ENCODE measurements around the gene LRRIQ1. TPM values are rescaled to one million over a fixed set of nuclear protein-coding genes. Genes with fewer than 3 reads are reported as not detected.

Gene LRRIQ1
- total and polyA plus RNA-seq, 2 donors (not counting 1 experiment from before 2014, with no cell fraction given): not detected

DNA sequence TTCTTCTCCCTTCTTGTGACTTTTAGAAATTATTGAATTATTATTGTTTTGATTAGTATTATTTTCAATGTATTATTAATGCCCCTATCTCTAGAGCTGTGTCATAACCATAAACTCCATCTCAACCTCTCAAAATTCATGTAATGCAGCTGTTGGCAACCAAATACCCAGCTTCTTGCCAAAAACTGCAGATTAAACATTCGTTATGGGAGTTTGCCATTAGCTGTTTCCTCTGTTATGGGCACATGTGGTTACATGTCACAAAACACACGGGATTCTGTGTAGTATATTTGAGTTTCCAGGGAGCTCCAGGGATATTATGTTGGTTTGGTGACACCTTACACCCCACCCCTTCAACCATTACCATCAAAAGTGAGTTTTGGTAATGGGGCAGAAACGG lies 241.0 kb downstream of the LRRIQ1 start:
- ATAC-seq (ENCODE audit: low read depth): no peak
- no peak for DNase-seq
- Histone ChIP-seq H3K79me2 (ENCODE audit: control insufficient read depth, insufficient read depth, low read length) (no peaks in the 10 kb centered on the region), H3K4me2 (replicated peaks; ENCODE audit: low read depth, low read length, poor library complexity, severe bottlenecking) (no peak overlapping the region), H3K9me3 (ENCODE audit: control extremely low read depth in 1 of 3, control insufficient read depth in 2 of 3, insufficient read depth in 1 of 3, low read length in 2 of 3) (peaks cover 0 to 27% (median 0%) of the 10 kb centered on the region in 3 donors), H2AFZ (ENCODE audit: insufficient read depth, low read depth, low read length, poor library complexity, severe bottlenecking) (no peak overlapping the region), H3K4me1 (ENCODE audit: control insufficient read depth in 2 of 2, insufficient read depth in 2 of 2, low read length in 2 of 2) (peaks cover 8 to 11% of the 10 kb centered on the region in 2 donors), H3K9ac (ENCODE audit: low read length) (no peak overlapping the region), H4K20me1 (ENCODE audit: control insufficient read depth, insufficient read depth, low read length, poor library complexity, severe bottlenecking) (no peaks in the 10 kb centered on the region), H3K27me3 (replicated peaks in 1 of 4; ENCODE audit: control extremely low read depth in 1 of 4, control insufficient read depth in 3 of 4, insufficient read depth in 4 of 4, low read length in 3 of 4) (peaks cover 0 to 57% (median 45%) of the 10 kb centered on the region in 4 experiments), H3K27ac (ENCODE audit: low read length in 2 of 2) (no peak overlapping the region), H3K4me3 (ENCODE audit: control extremely low read depth in 1 of 5, extremely low read depth in 1 of 5, insufficient read depth in 1 of 5, low read depth in 2 of 5, low read length in 4 of 5) (no peak overlapping the region), H3K36me3 (replicated peaks in 1 of 2; ENCODE audit: control extremely low read depth in 1 of 2, control insufficient read depth in 1 of 2, extremely low read depth in 1 of 2, insufficient read depth in 2 of 2, low read length in 1 of 2) (no peaks in the 10 kb centered on the region)
- WGBS (ENCODE audit: insufficient coverage): no CpG with 5 or more reads among the region's 3 CpGs
- no peaks in the 10 kb centered on the region for H3K9me3 Mint-ChIP-seq (ENCODE audit: insufficient read depth)
- intact Hi-C loops (cut with micrococcal nuclease): no loop called here
- peaks cover 77% of the 10 kb centered on the region for H3K27me3 Mint-ChIP-seq
- ChIA-PET CTCF (no interaction called here), POLR2A (no interaction called here)
- H3K27ac Mint-ChIP-seq: no peak overlapping the region
- no peak overlapping the region for H3K4me3 Mint-ChIP-seq
- peaks cover 10% of the 10 kb centered on the region for H3K4me1 Mint-ChIP-seq
- no peak for TF ChIP-seq EZH2 (IDR thresholded peaks at IDR 0.05; ENCODE audit: borderline replicate concordance, insufficient read depth, low read depth, low read length, poor library complexity, severe bottlenecking)
- TF ChIP-seq, protein P1, sequence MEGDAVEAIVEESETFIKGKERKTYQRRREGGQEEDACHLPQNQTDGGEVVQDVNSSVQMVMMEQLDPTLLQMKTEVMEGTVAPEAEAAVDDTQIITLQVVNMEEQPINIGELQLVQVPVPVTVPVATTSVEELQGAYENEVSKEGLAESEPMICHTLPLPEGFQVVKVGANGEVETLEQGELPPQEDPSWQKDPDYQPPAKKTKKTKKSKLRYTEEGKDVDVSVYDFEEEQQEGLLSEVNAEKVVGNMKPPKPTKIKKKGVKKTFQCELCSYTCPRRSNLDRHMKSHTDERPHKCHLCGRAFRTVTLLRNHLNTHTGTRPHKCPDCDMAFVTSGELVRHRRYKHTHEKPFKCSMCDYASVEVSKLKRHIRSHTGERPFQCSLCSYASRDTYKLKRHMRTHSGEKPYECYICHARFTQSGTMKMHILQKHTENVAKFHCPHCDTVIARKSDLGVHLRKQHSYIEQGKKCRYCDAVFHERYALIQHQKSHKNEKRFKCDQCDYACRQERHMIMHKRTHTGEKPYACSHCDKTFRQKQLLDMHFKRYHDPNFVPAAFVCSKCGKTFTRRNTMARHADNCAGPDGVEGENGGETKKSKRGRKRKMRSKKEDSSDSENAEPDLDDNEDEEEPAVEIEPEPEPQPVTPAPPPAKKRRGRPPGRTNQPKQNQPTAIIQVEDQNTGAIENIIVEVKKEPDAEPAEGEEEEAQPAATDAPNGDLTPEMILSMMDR (IDR thresholded peaks at IDR 0.05): no peak

DNA sequence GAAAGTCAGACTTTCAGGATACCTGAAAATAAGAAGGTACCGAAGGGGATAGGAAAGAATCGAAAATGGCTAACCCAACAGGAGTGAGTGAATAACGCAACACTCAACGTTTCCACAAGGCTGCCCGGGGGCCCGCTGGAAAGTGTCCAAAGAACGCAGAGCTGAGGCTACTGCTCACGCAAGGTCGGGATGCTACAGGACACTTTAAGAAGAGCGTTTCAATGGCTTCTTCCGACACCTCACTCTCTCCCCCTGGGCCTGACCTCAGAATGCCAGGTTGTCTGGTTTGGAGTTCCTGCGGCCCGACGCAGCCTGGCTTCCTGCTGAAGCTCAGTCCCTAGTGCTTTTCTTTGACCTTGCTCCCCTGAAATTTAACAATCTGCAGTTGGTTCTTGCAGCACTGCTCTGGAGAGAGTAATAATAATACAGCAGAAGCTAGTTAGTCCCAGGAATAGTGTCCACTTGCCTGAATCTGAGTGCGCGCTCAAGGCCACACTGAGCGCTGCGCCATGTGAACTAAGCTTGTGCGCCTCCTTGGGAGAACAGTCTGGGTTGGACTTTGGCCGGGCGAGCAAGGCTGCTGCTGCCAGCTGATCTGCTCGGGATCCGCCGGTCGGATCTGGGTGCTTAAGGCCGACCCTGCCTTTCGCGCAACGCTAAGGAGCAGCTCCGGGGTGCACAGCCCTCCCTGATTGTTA lies 241.9 kb downstream of the LRRIQ1 start:
- Histone ChIP-seq H3K4me2 (replicated peaks; ENCODE audit: low read depth, low read length, poor library complexity, severe bottlenecking) (no peak overlapping the region), H3K4me1 (ENCODE audit: control insufficient read depth in 2 of 2, insufficient read depth in 2 of 2, low read length in 2 of 2) (peaks cover 8 to 11% of the 10 kb centered on the region in 2 donors), H3K27me3 (replicated peaks in 1 of 4; ENCODE audit: control extremely low read depth in 1 of 4, control insufficient read depth in 3 of 4, insufficient read depth in 4 of 4, low read length in 3 of 4) (peaks cover 1 to 59% (median 43%) of the 10 kb centered on the region in 4 experiments), H3K9ac (ENCODE audit: low read length) (no peak overlapping the region), H3K9me3 (ENCODE audit: control extremely low read depth in 1 of 3, control insufficient read depth in 2 of 3, insufficient read depth in 1 of 3, low read length in 2 of 3) (peaks cover 0 to 27% (median 0%) of the 10 kb centered on the region in 3 donors), H2AFZ (ENCODE audit: insufficient read depth, low read depth, low read length, poor library complexity, severe bottlenecking) (no peak overlapping the region), H3K36me3 (replicated peaks in 1 of 2; ENCODE audit: control extremely low read depth in 1 of 2, control insufficient read depth in 1 of 2, extremely low read depth in 1 of 2, insufficient read depth in 2 of 2, low read length in 1 of 2) (no peaks in the 10 kb centered on the region), H3K27ac (ENCODE audit: low read length in 2 of 2) (no peak overlapping the region), H3K4me3 (ENCODE audit: control extremely low read depth in 1 of 5, extremely low read depth in 1 of 5, insufficient read depth in 1 of 5, low read depth in 2 of 5, low read length in 4 of 5) (no peak overlapping the region), H4K20me1 (ENCODE audit: control insufficient read depth, insufficient read depth, low read length, poor library complexity, severe bottlenecking) (no peaks in the 10 kb centered on the region), H3K79me2 (ENCODE audit: control insufficient read depth, insufficient read depth, low read length) (no peaks in the 10 kb centered on the region)
- intact Hi-C loops (cut with micrococcal nuclease): no loop called here
- ChIA-PET CTCF (no interaction called here), POLR2A (no interaction called here)
- no peaks in the 10 kb centered on the region for H3K9me3 Mint-ChIP-seq (ENCODE audit: insufficient read depth)
- H3K27ac Mint-ChIP-seq: no peak overlapping the region
- H3K4me1 Mint-ChIP-seq: peaks cover 10% of the 10 kb centered on the region
- TF ChIP-seq, protein P1 (IDR thresholded peaks at IDR 0.05): no peak
- no peak for TF ChIP-seq EZH2 (IDR thresholded peaks at IDR 0.05; ENCODE audit: borderline replicate concordance, insufficient read depth, low read depth, low read length, poor library complexity, severe bottlenecking)
- WGBS (ENCODE audit: insufficient coverage): 20% methylated on average over 30 of the region's 30 CpGs
- H3K27me3 Mint-ChIP-seq: peaks cover 70% of the 10 kb centered on the region
- ATAC-seq (ENCODE audit: low read depth): no peak
- H3K4me3 Mint-ChIP-seq: no peak overlapping the region
- no peak for DNase-seq
